ENCODE results near the gene MVB12A. TPM values are rescaled to one million over a fixed set of nuclear protein-coding genes. Genes with fewer than 3 reads are reported as not detected.

Gene MVB12A
- total RNA-seq, 1 donor from 2014 or later = 45.8 TPM

GRCh38 chr19:17393914-17394313, 25.9 kb upstream of the MVB12A start, which contains the start of gene CCDC194:
Gene CCDC194 (minus strand): TSS chr19:17394196. CDS start chr19:17394158, 38 bp downstream.
- peaks cover 15% of the 10 kb centered on the region for H3K27me3 Mint-ChIP-seq
- H3K9me3 Mint-ChIP-seq = no peaks in the 10 kb centered on the region
- intact Hi-C loops (cut with micrococcal nuclease) = loop anchor here (10.0 kb wide), 1 partner anchor 319 kb away; the partner anchor contains the start of genes HAUS8 and MYO9B
- no peak for DNase-seq
- peak within 1 kb of the TSS; percentile 55 for H3K4me3 Mint-ChIP-seq
- peaks cover 18% of the 10 kb centered on the region for H3K36me3 Mint-ChIP-seq (ENCODE audit: low read depth)
- peak within 1 kb of the TSS; percentile 55 for H3K27ac Mint-ChIP-seq
- H3K4me1 Mint-ChIP-seq = peaks cover 20% of the 10 kb centered on the region

GRCh38 chr19:17394891-17395415, 24.9 kb upstream of the MVB12A start:
- peak overlapping the region; percentile 55 for H3K4me3 Mint-ChIP-seq
- H3K36me3 Mint-ChIP-seq (ENCODE audit: low read depth) = peaks cover 21% of the 10 kb centered on the region
- H3K9me3 Mint-ChIP-seq = no peaks in the 10 kb centered on the region
- H3K27me3 Mint-ChIP-seq = peaks cover 6% of the 10 kb centered on the region
- DNase-seq = peak; percentile 89
- peak overlapping the region; percentile 55 for H3K27ac Mint-ChIP-seq
- intact Hi-C loops (cut with micrococcal nuclease) = loop anchor here (1.0 to 10.0 kb wide), 3 partner anchors 8 to 320 kb away; partner anchors contain the start of genes HAUS8 and MYO9B
- H3K4me1 Mint-ChIP-seq = peaks cover 20% of the 10 kb centered on the region

GRCh38 chr19:17398902-17399527, 20.8 kb upstream of the MVB12A start:
- intact Hi-C loops (cut with micrococcal nuclease) = loop anchor here (10.0 kb wide), 1 partner anchor 324 kb away; the partner anchor contains the start of genes HAUS8 and MYO9B

GRCh38 chr19:17401628-17402027, 18.2 kb upstream of the MVB12A start:
- no peak overlapping the region for H3K27ac Mint-ChIP-seq
- H3K4me3 Mint-ChIP-seq = no peak overlapping the region
- intact Hi-C loops (cut with micrococcal nuclease) = no loop called here
- peaks cover 34% of the 10 kb centered on the region for H3K36me3 Mint-ChIP-seq (ENCODE audit: low read depth)
- DNase-seq = no peak
- H3K4me1 Mint-ChIP-seq = peaks cover 22% of the 10 kb centered on the region
- H3K9me3 Mint-ChIP-seq = no peaks in the 10 kb centered on the region
- no peaks in the 10 kb centered on the region for H3K27me3 Mint-ChIP-seq

More at GRCh38 chr19:17398902-17399527, 20.8 kb upstream of the MVB12A start:
- Mint-ChIP-seq H3K9me3 (no peaks in the 10 kb centered on the region), H3K4me3 (no peak overlapping the region), H3K4me1 (peaks cover 22% of the 10 kb centered on the region), H3K36me3 (ENCODE audit: low read depth) (peaks cover 34% of the 10 kb centered on the region), H3K27ac (no peak overlapping the region), H3K27me3 (no peaks in the 10 kb centered on the region)
- no peak for DNase-seq

GRCh38 chr19:17402982-17403855, 16.6 kb upstream of the MVB12A start:
- intact Hi-C loops (cut with micrococcal nuclease) = loop anchor here (1.0 kb wide), 1 partner anchor 8 kb away; no protein-coding TSS in a partner anchor
- peak overlapping the region; percentile 90 for H3K27ac Mint-ChIP-seq

GRCh38 chr19:17404015-17404414, 15.8 kb upstream of the MVB12A start:
- Mint-ChIP-seq H3K27me3 (no peaks in the 10 kb centered on the region), H3K4me3 (peak overlapping the region; percentile 97), H3K4me1 (peaks cover 33% of the 10 kb centered on the region), H3K36me3 (ENCODE audit: low read depth) (peaks cover 31% of the 10 kb centered on the region), H3K27ac (peak overlapping the region; percentile 90), H3K9me3 (no peaks in the 10 kb centered on the region)
- intact Hi-C loops (cut with micrococcal nuclease) = loop anchor here (2.0 kb wide), 1 partner anchor 13 kb away; no protein-coding TSS in a partner anchor
- DNase-seq = peak; percentile 64

More at GRCh38 chr19:17402982-17403855, 16.6 kb upstream of the MVB12A start:
- Mint-ChIP-seq H3K9me3 (no peaks in the 10 kb centered on the region), H3K27me3 (no peaks in the 10 kb centered on the region), H3K4me1 (peaks cover 33% of the 10 kb centered on the region), H3K4me3 (peak overlapping the region; percentile 97), H3K36me3 (ENCODE audit: low read depth) (peaks cover 34% of the 10 kb centered on the region)
- peak; percentile 80 for DNase-seq

- Mint-ChIP-seq H3K4me1 (peaks cover 33% of the 10 kb centered on the region), H3K36me3 (ENCODE audit: low read depth) (peaks cover 30% of the 10 kb centered on the region), H3K27me3 (no peaks in the 10 kb centered on the region), H3K9me3 (no peaks in the 10 kb centered on the region), H3K27ac (peak overlapping the region; percentile 91), H3K4me3 (peak overlapping the region; percentile 97)
- intact Hi-C loops (cut with micrococcal nuclease) = loop anchor here (1.0 to 5.0 kb wide), 4 partner anchors 14 to 112 kb away; no protein-coding TSS in a partner anchor
- peak; percentile 64 for DNase-seq
Measured at GRCh38 chr19:17404621-17405249, 15.1 kb upstream of the MVB12A start.

GRCh38 chr19:17405250-17406045, 14.4 kb upstream of the MVB12A start, which contains the start of gene BST2:
Gene BST2 (minus strand): TSS chr19:17405630. CDS start chr19:17405575, 55 bp downstream.
- Mint-ChIP-seq H3K36me3 (ENCODE audit: low read depth) (peaks cover 29% of the 10 kb centered on the region), H3K4me3 (peak within 1 kb of the TSS; percentile 97), H3K27me3 (no peaks in the 10 kb centered on the region), H3K27ac (peak within 1 kb of the TSS; percentile 91), H3K4me1 (peaks cover 33% of the 10 kb centered on the region), H3K9me3 (no peaks in the 10 kb centered on the region)
- peak; percentile 88 for DNase-seq
- intact Hi-C loops (cut with micrococcal nuclease) = loop anchor here (1.0 to 5.0 kb wide), 4 partner anchors 14 to 113 kb away; no protein-coding TSS in a partner anchor

GRCh38 chr19:17406046-17406886, 13.6 kb upstream of the MVB12A start:
- intact Hi-C loops (cut with micrococcal nuclease) = loop anchor here (5.0 kb wide), 1 partner anchor 46 kb away; no protein-coding TSS in a partner anchor
- Mint-ChIP-seq H3K27me3 (no peaks in the 10 kb centered on the region), H3K36me3 (ENCODE audit: low read depth) (peaks cover 26% of the 10 kb centered on the region), H3K4me3 (peak overlapping the region; percentile 97), H3K9me3 (no peaks in the 10 kb centered on the region), H3K27ac (peak overlapping the region; percentile 91), H3K4me1 (peaks cover 31% of the 10 kb centered on the region)
- peak; percentile 80 for DNase-seq

GRCh38 chr19:17406887-17407196, 13.0 kb upstream of the MVB12A start:
- Mint-ChIP-seq H3K4me1 (peaks cover 32% of the 10 kb centered on the region), H3K4me3 (peak overlapping the region; percentile 97), H3K36me3 (ENCODE audit: low read depth) (peaks cover 26% of the 10 kb centered on the region), H3K27me3 (no peaks in the 10 kb centered on the region), H3K9me3 (no peaks in the 10 kb centered on the region), H3K27ac (peak overlapping the region; percentile 91)
- intact Hi-C loops (cut with micrococcal nuclease) = loop anchor here (5.0 kb wide), 1 partner anchor 45 kb away; no protein-coding TSS in a partner anchor
- DNase-seq = peak; percentile 64

- Mint-ChIP-seq H3K27ac (no peak overlapping the region), H3K36me3 (ENCODE audit: low read depth) (peaks cover 31% of the 10 kb centered on the region), H3K9me3 (no peaks in the 10 kb centered on the region), H3K27me3 (no peaks in the 10 kb centered on the region), H3K4me1 (peaks cover 26% of the 10 kb centered on the region), H3K4me3 (no peak overlapping the region)
- intact Hi-C loops (cut with micrococcal nuclease) = loop anchor here (5.0 to 10.0 kb wide), 2 partner anchors 42 to 445 kb away; partner anchors contain the start of gene RPL18A
- DNase-seq = no peak
Measured at GRCh38 chr19:17409990-17410389, 9.9 kb upstream of the MVB12A start.

- no peak overlapping the region for H3K4me3 Mint-ChIP-seq
- peaks cover 21% of the 10 kb centered on the region for H3K4me1 Mint-ChIP-seq
- H3K27ac Mint-ChIP-seq = no peak overlapping the region
- no peaks in the 10 kb centered on the region for H3K27me3 Mint-ChIP-seq
- intact Hi-C loops (cut with micrococcal nuclease) = loop anchor here (10.0 kb wide), 1 partner anchor 443 kb away; the partner anchor contains the start of gene RPL18A
- H3K36me3 Mint-ChIP-seq (ENCODE audit: low read depth) = peaks cover 41% of the 10 kb centered on the region
- no peak for DNase-seq
- H3K9me3 Mint-ChIP-seq = no peaks in the 10 kb centered on the region
Measured at GRCh38 chr19:17411801-17412200, 8.0 kb upstream of the MVB12A start.

All from activated CD4-positive, alpha-beta T cell treated with anti-CD3 and anti-CD28 coated beads, Interleukin-2, amount 10 ng/mL, durations not matched to agents 24 days and 14 days (primary cell).